ENCODE results near the gene ABHD12B. TPM values are rescaled to one million over a fixed set of nuclear protein-coding genes. Genes with fewer than 3 reads are reported as not detected.
"Not testable (repeated sequence)": the region's sequence is repeated elsewhere in the genome, so short reads cannot be mapped to it uniquely, and the experiment has no call there.

The ABHD12B gene
- total RNA-seq, 2 experiments from 2014 or later, result not detected

GRCh38 chr14:50896421-50896820 lies 24.6 kb downstream of the ABHD12B start:
- DNase-seq; ATAC-seq; H3K4me1 Mint-ChIP-seq; POLR2A ChIA-PET; H3K9me3 Mint-ChIP-seq (ENCODE audit: low read depth); intact Hi-C loops (cut with DNase I, micrococcal nuclease); H3K27ac Mint-ChIP-seq; H3K4me3 Mint-ChIP-seq; H3K27me3 Mint-ChIP-seq; H3K36me3 Mint-ChIP-seq (ENCODE audit: low read depth); CTCF ChIA-PET: not testable (repeated sequence)

GRCh38 chr14:50897005-50897404 lies 25.2 kb downstream of the ABHD12B start:
- POLR2A ChIA-PET; H3K4me1 Mint-ChIP-seq; H3K27ac Mint-ChIP-seq; ATAC-seq; H3K9me3 Mint-ChIP-seq (ENCODE audit: low read depth); H3K4me3 Mint-ChIP-seq; H3K36me3 Mint-ChIP-seq (ENCODE audit: low read depth); CTCF ChIA-PET; intact Hi-C loops (cut with DNase I, micrococcal nuclease); DNase-seq; H3K27me3 Mint-ChIP-seq: not testable (repeated sequence)

DNA sequence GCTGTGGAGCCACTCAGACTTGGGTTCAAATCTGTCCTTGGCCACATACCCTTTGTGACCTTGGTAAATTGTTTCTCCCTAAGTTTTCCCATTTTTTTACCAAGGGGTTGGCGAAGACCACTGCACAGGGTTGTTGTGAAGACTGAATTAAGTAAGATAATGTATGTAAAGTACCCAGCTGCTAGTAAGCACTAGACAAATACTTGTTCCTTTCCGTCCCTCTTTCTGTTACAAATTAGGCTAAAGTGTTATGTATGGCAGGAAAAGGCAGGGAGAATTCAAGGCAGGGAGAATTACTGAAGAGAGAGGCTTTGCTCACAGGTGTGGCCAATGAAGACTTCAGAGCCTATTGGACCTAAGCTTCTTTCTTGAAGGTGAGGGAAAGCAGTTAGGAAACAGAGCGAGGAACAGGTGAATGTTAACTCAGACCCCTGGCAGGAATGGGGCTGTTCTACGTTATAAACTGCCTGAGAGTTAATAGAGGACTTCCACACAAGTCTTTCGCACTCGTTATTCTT lies 25.9 kb downstream of the ABHD12B start:
- intact Hi-C loops (cut with DNase I, micrococcal nuclease), result no loop called here
- no peaks in the 10 kb centered on the region for H3K36me3 Mint-ChIP-seq (ENCODE audit: low read depth)
- no peaks in the 10 kb centered on the region for H3K9me3 Mint-ChIP-seq (ENCODE audit: low read depth)
- H3K27ac Mint-ChIP-seq, result no peak overlapping the region
- ChIA-PET POLR2A (no interaction called here), CTCF (no interaction called here)
- DNase-seq (no peak), ATAC-seq (no peak)
- H3K27me3 Mint-ChIP-seq, result peaks cover 6% of the 10 kb centered on the region
- no peaks in the 10 kb centered on the region for H3K4me1 Mint-ChIP-seq
- no peak overlapping the region for H3K4me3 Mint-ChIP-seq

- peaks cover 3% of the 10 kb centered on the region for H3K9me3 Mint-ChIP-seq (ENCODE audit: low read depth)
- intact Hi-C loops (cut with DNase I, micrococcal nuclease), result no loop called here
- H3K4me3 Mint-ChIP-seq, result no peak overlapping the region
- DNase-seq (no peak), ATAC-seq (no peak)
- H3K4me1 Mint-ChIP-seq, result no peaks in the 10 kb centered on the region
- H3K27me3 Mint-ChIP-seq, result peaks cover 7% of the 10 kb centered on the region
- ChIA-PET POLR2A (no interaction called here), CTCF (no interaction called here)
- no peak overlapping the region for H3K27ac Mint-ChIP-seq
- no peaks in the 10 kb centered on the region for H3K36me3 Mint-ChIP-seq (ENCODE audit: low read depth)
These were observed 29.5 kb downstream of the ABHD12B start for GRCh38 chr14:50901361-50901760.

DNA sequence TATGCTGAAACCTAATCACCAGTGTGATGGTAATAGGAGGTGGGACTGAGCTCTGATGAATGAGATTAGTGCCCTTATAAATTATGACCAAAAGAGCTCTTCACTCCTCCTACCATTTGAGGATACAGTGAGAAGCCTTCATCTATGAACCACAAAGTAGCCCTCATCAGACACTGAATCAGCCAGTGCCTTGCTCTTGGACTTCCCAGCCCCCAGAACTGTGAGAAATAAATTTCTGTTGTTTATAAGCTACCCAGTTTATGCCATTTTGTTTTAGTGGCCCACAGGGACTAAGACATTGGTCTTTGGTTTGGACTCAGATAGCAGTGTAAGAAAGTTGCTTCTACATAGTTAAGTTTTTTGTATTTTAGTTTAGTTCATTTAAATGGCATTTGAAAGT lies 32.9 kb downstream of the ABHD12B start:
- intact Hi-C loops (cut with DNase I, micrococcal nuclease), result no loop called here
- ATAC-seq (no peak), DNase-seq (no peak)
- Mint-ChIP-seq H3K4me3 (no peak overlapping the region), H3K27me3 (peaks cover 8% of the 10 kb centered on the region), H3K4me1 (no peaks in the 10 kb centered on the region), H3K27ac (no peak overlapping the region), H3K9me3 (ENCODE audit: low read depth) (peaks cover 3% of the 10 kb centered on the region), H3K36me3 (ENCODE audit: low read depth) (no peaks in the 10 kb centered on the region)
- POLR2A ChIA-PET, result interaction anchor here (0.6 kb wide), 1 partner anchor 11 kb away, joined by 5 read pairs; no protein-coding TSS in a partner anchor
- CTCF ChIA-PET, result interaction anchor here (1.0 to 1.4 kb wide), 3 partner anchors 18 to 270 kb away, joined by 3 read pairs; no protein-coding TSS in a partner anchor

DNA sequence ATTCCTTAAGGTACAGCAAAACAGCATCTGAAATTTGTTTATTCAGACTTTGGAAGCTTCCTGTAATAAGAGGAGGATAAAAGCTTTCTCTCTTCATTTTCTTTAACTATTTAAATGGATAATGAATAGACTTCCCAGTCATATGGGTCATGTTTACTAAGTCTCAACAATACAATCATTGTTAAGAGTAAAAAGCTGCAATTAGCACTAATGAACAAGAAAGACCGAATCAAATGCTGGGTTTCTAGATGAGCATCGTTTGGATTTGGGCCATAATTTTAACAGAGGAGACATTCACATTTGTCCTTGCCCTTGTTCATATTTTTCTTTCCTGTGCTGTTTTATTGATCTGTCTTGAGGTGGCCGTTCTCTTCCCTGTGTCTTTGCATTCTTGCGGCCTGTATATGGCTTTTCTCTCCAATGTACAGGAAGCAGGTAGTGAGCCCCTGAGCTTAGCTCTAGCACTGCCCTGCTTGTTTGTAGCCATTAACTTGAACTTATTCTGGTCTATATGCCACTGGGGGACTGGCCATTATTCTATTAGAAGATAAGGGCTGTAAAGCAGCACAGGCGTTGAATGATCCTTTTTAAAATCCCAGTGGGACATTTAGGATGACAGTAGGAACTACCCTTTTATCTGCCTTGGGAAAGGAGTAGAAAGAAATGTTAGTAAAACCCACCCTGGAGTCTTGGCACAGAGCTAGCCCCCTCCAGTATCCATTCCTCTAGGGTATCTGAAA lies 34.6 kb downstream of the ABHD12B start:
- no peak overlapping the region for H3K4me3 Mint-ChIP-seq
- intact Hi-C loops (cut with DNase I, micrococcal nuclease), result no loop called here
- H3K4me1 Mint-ChIP-seq, result no peaks in the 10 kb centered on the region
- H3K27ac Mint-ChIP-seq, result no peak overlapping the region
- H3K9me3 Mint-ChIP-seq (ENCODE audit: low read depth), result peaks cover 3% of the 10 kb centered on the region
- POLR2A ChIA-PET, result no interaction called here
- ATAC-seq (no peak), DNase-seq (no peak)
- no peaks in the 10 kb centered on the region for H3K36me3 Mint-ChIP-seq (ENCODE audit: low read depth)
- H3K27me3 Mint-ChIP-seq, result peaks cover 11% of the 10 kb centered on the region
- CTCF ChIA-PET, result interaction anchor here (0.6 to 1.4 kb wide), 2 partner anchors 12 to 16 kb away, joined by 3 read pairs; no protein-coding TSS in a partner anchor

GRCh38 chr14:50910495-50911420 lies 38.9 kb downstream of the ABHD12B start:
- Mint-ChIP-seq H3K4me1 (no peaks in the 10 kb centered on the region), H3K36me3 (ENCODE audit: low read depth) (no peaks in the 10 kb centered on the region), H3K27ac (no peak overlapping the region), H3K4me3 (no peak overlapping the region), H3K9me3 (ENCODE audit: low read depth) (no peaks in the 10 kb centered on the region), H3K27me3 (peaks cover 13% of the 10 kb centered on the region)
- POLR2A ChIA-PET, result no interaction called here
- intact Hi-C loops (cut with DNase I, micrococcal nuclease), result no loop called here
- DNase-seq (no peak), ATAC-seq (no peak)
- CTCF ChIA-PET, result interaction anchor here (0.6 to 0.8 kb wide), 3 partner anchors 33 to 736 kb away, joined by 3 to 4 read pairs (median 3); no protein-coding TSS in a partner anchor

DNA sequence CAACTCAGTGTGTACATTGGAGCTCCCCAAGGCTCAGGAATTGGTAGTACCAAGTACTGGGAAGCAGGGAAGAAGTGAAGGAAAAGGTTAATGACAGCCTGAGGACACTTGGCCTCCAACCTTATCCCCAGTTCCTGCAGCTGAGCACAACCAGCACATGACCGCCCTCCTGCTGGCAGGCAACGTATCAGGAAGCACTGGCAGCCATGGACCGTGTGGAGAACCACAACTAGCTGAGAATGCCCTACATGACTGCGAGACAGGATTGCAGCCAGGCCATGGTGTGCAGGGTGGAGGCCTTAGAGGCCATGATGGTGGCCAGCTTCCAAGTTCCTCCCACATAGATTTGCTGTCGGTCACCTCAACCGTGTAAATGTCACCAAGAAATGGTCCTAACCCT lies 45.6 kb downstream of the ABHD12B start:
- ChIA-PET POLR2A (no interaction called here), CTCF (interaction anchor here (1.1 kb wide), 1 partner anchor 19 kb away, joined by 5 read pairs; no protein-coding TSS in a partner anchor)
- Mint-ChIP-seq H3K27ac (no peak overlapping the region), H3K4me3 (no peak overlapping the region), H3K36me3 (ENCODE audit: low read depth) (no peaks in the 10 kb centered on the region), H3K9me3 (ENCODE audit: low read depth) (no peaks in the 10 kb centered on the region), H3K27me3 (peaks cover 2% of the 10 kb centered on the region), H3K4me1 (no peaks in the 10 kb centered on the region)
- no peak for DNase-seq
- intact Hi-C loops (cut with DNase I, micrococcal nuclease), result no loop called here
- no peak for ATAC-seq

DNA sequence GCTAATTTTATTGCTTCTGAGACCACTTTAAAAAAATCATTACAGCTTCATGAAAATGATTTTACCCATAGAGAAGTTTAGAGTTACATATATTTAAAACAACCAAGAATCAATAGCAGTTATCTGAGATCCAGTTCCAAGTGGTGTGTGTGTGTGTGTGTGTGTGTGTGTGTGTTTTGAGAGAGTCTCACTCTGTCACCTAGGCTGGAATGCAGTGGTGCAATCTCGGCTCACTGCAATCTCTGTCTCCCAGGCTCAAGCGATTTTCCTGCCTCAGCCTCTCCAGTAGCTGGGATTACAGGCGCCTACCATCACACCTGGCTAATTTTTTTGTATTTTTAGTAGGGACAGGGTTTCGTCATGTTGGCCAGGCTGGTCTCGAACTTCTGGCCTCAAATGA lies 47.7 kb downstream of the ABHD12B start:
- CTCF ChIA-PET; H3K4me1 Mint-ChIP-seq; H3K4me3 Mint-ChIP-seq; H3K36me3 Mint-ChIP-seq (ENCODE audit: low read depth); H3K27me3 Mint-ChIP-seq; H3K27ac Mint-ChIP-seq; H3K9me3 Mint-ChIP-seq (ENCODE audit: low read depth); intact Hi-C loops (cut with DNase I, micrococcal nuclease); POLR2A ChIA-PET; DNase-seq; ATAC-seq: not testable (repeated sequence)

DNA sequence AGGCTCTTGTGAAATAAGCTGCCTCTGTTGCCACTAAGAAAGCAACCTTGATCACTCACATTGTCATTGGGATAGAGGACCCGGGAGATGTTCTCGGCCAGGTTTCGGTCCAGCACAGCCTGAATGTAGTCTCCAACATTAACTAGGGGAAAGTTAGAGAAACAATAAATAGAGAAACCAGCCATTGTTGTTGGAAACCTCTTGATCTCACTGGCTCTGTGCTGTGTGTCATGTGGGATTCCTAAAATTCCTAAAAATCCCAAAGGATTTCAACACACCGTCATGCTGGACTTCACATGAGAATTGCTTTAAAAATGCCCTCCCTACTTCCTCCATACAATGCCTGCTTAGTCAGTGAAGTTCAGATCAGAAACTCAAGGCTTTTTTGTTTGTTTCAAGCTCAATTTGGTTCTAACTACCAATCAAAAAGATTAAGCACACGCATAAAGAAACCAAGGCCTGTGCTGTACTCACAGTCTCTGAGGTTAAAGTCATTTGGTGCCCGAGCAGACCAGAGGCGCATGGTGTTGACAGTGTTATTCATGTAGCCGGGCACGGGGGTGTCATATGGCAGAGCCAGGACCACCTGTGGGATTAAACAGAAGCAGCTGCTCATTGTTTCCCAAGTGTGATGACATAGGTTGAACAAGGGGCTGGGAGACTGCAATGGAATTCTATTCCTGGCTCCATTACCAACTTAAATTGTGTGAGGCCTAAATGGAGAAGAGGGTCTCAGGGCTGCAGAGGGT lies 48.8 kb downstream of the ABHD12B start:
- no peak for ATAC-seq
- Mint-ChIP-seq H3K27me3 (no peaks in the 10 kb centered on the region), H3K4me3 (no peak overlapping the region), H3K36me3 (ENCODE audit: low read depth) (no peaks in the 10 kb centered on the region), H3K27ac (no peak overlapping the region), H3K9me3 (ENCODE audit: low read depth) (no peaks in the 10 kb centered on the region), H3K4me1 (no peaks in the 10 kb centered on the region)
- ChIA-PET CTCF (no interaction called here), POLR2A (interaction anchor here (0.6 kb wide), 1 partner anchor 294 kb away, joined by 4 read pairs; no protein-coding TSS in a partner anchor)
- no peak for DNase-seq
- intact Hi-C loops (cut with DNase I, micrococcal nuclease), result no loop called here

GRCh38 chr14:50922803-50923202 lies 51.0 kb downstream of the ABHD12B start:
- CTCF ChIA-PET, result interaction anchor here (1.2 kb wide), 1 partner anchor 17 kb away, joined by 3 read pairs; no protein-coding TSS in a partner anchor
- H3K27me3 Mint-ChIP-seq, result no peaks in the 10 kb centered on the region
- H3K27ac Mint-ChIP-seq, result no peak overlapping the region
- no peaks in the 10 kb centered on the region for H3K4me1 Mint-ChIP-seq
- POLR2A ChIA-PET, result no interaction called here
- intact Hi-C loops (cut with DNase I, micrococcal nuclease), result no loop called here
- no peak overlapping the region for H3K4me3 Mint-ChIP-seq
- H3K36me3 Mint-ChIP-seq (ENCODE audit: low read depth), result no peaks in the 10 kb centered on the region
- no peaks in the 10 kb centered on the region for H3K9me3 Mint-ChIP-seq (ENCODE audit: low read depth)
- no peak for DNase-seq
- ATAC-seq, result no peak

Measured in activated CD4-positive, alpha-beta T cell treated with anti-CD3 and anti-CD28 coated beads for 36 hours (primary cell).